Pulmonary artery endothelial cell (primary cell): ENCODE data around the gene HPCAL4. TPM values are rescaled to one million over a fixed set of nuclear protein-coding genes. Genes with fewer than 3 reads are reported as not detected.

Source experiments
- DNase-seq: peaks from one replicate; pipeline ENCODE4 v3.0.0-alpha.2; 2011; ENCODE audit warnings: low read depth, low spot score
- total RNA-seq: library from RNA; depleted of rRNA; stranded (reverse); fragments of >200 nt; gene quantifications from 2 replicates; pipeline ENCODE4 v1.2.3, GENCODE V29; 2014

HPCAL4 gene
- total RNA-seq, 1 donor from 2014 or later: not detected

DNA sequence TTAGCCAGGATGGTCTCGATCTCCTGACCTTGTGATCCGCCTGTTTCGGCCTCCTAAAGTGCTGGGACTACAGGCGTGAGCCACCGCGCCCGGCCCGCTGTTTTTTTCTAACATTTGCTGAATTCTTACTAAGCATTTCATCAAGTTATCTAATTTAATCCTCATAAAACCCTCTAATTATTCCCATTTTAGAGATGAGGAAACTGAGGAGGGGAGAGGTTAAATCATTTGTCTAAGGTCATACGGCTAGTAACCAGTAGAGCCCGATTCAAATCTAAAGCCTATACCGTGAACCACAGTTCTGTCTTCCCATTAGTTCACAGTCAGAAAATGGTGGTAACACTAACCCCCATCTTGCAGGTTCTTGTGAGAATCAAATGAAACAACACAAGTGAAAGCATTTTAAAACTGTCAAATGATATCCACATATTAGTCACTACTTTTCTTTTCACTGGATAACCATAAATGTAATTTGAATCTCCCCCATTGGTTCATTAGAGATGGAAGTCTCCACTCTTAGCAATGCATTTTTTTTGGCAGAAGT, 62.4 kb downstream of the HPCAL4 start:
- no peak for DNase-seq

Other genes with a start within 250 kb of the HPCAL4 start
- 0.07 and 0.13 TPM in 2 replicates for gene BMP8A, start 199.8 kb downstream of the HPCAL4 start, total RNA-seq
- 194 and 272 TPM in 2 replicates for gene PABPC4, start 114.6 kb downstream of the HPCAL4 start, total RNA-seq
- not detected in 2 replicates for gene HEYL, start 51.8 kb downstream of the HPCAL4 start, total RNA-seq
- gene NT5C1A, start 19.3 kb downstream of the HPCAL4 start, total RNA-seq: not detected in 2 replicates
- gene PPIE, start 47.4 kb upstream of the HPCAL4 start, total RNA-seq: 47.7 and 51.4 TPM in 2 replicates
- 1.4 and 8.6 TPM in 2 replicates for gene OXCT2, start 79.9 kb upstream of the HPCAL4 start, total RNA-seq
- 0.07 and 0.21 TPM in 2 replicates for gene BMP8B, start 97.4 kb upstream of the HPCAL4 start, total RNA-seq
- 25.7 and 30.5 TPM in 2 replicates for gene TRIT1, start 192.1 kb upstream of the HPCAL4 start, total RNA-seq
- 1.3 and 3.1 TPM in 2 replicates for gene MYCL, start 210.5 kb upstream of the HPCAL4 start, total RNA-seq